Mesodermal cell (in vitro differentiated cells): ENCODE results near the gene DHRSX.
"Not testable (repeated sequence)": the region's sequence is repeated elsewhere in the genome, so short reads cannot be mapped to it uniquely, and the experiment has no call there.

Experiments used
- H3K27ac ChIP-seq: 2 replicates; pipeline ENCODE4 v1.7.0; 2013; ENCODE audit warnings: mild to moderate bottlenecking, low read depth, low read length, moderate library complexity; ENCODE audit not compliant: severe bottlenecking
- H3K36me3 ChIP-seq: 2 replicates; pipeline ENCODE4 v1.7.1; 2013; ENCODE audit warnings: mild to moderate bottlenecking, low read length, moderate library complexity; ENCODE audit not compliant: control insufficient read depth, insufficient read depth
- H3K4me1 ChIP-seq: one replicate; pipeline ENCODE4 v1.7.1; 2013; ENCODE audit warnings: mild to moderate bottlenecking, low read length; ENCODE audit not compliant: insufficient read depth, control insufficient read depth, poor library complexity, severe bottlenecking
- H3K4me3 ChIP-seq: 2 replicates; pipeline ENCODE4 v1.7.0; 2013; ENCODE audit warnings: low read length, control low read depth, mild to moderate bottlenecking; ENCODE audit not compliant: insufficient read depth, poor library complexity, severe bottlenecking; ENCODE audit errors: extremely low read depth
- H3K9me3 ChIP-seq: 2 replicates; pipeline ENCODE4 v1.7.1; 2013; ENCODE audit warnings: mild to moderate bottlenecking, low read length, moderate library complexity; ENCODE audit not compliant: control insufficient read depth
- WGBS, 2 experiments: methylation state at CpG; one replicate each; pipeline ENCODE4 v1.1.5; 2013; ENCODE audit warnings: missing lambda C conversion rate in 2 of 2; ENCODE audit not compliant: insufficient coverage in 2 of 2; 5-methylcytosine and 5-hydroxymethylcytosine counted together

The DHRSX gene

DNA sequence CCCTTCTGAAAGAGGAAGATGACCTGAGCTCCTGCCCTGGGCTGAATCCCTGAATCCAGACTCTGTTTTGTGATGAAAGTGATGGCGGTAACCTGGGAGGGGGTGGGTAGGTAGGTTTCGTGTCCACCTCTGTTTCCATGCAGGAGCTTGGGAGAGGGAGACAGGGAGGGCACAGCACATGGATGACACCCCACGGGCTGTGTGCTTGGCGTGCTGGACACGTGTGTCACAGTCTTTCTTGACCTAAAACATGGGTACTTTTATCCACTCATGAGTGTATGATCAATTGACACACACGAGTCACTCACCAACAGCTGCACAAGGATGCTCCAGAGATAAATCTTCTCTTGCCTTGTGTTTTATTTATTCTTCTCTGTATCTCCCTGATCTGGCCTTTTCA is 111.5 kb downstream of the DHRSX start:
- WGBS, 2 experiments: 94 to 95% methylated on average over 5 of the region's 6 CpGs
- H3K4me1 ChIP-seq: peaks cover 2% of the 10 kb centered on the region
- H3K27ac ChIP-seq: no peak overlapping the region
- peaks cover 31% of the 10 kb centered on the region for H3K36me3 ChIP-seq
- H3K4me3 ChIP-seq: no peak overlapping the region
- peaks cover 19% of the 10 kb centered on the region for H3K9me3 ChIP-seq

DNA sequence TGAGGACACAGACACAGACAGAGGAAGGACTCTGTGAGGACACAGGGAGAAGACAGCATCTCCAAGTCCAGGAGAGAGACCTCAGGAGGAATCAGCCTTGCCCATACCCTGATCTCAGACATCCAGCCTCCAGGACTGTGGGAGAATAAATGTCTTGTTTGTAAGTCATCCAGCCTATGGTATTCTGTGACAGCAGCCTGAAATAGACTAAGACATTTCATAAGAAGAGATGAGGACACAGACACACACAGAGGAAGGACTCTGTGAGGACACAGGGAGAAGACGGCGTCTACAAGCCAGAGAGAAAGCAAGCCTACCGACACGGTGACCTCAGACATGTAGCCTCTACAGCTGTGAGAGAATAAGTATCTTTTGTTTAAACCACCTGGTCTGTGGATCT is 112.1 kb downstream of the DHRSX start:
- Histone ChIP-seq H3K27ac (no peak overlapping the region), H3K4me1 (peaks cover 2% of the 10 kb centered on the region), H3K36me3 (peaks cover 31% of the 10 kb centered on the region), H3K4me3 (no peak overlapping the region), H3K9me3 (peaks cover 26% of the 10 kb centered on the region)
- 89 to 98% methylated on average over 4 of the region's 4 CpGs for WGBS, 2 experiments

DNA sequence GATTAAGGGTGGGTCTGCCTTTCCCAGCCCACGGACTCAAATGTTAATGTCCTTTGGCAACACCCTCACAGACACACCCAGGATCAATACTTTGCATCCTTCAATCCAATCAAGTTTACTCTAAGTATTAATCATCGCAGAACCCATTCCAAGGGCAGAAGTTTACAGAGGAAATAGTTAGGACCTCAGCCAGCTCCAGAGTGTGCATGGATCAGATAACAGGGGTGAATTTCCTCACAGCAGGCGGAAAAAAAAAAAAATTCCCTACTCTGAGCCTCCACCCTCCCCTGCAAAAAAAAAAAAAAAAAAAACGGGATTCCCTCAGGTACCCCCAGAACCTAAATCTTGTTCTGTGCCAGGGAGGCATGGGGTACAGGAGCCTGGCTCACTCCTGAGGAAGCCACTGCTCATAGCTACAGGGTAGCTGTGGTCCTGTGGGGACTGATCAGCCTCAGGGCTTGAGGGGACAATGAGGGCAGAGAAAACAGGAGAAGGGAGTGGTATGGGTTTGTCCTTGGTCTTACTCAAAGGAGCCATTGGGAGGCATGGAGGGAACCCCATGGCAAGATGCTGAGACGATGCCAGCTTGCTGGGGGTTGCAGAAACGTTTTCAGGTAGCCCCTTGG is 113.0 kb downstream of the DHRSX start:
- Histone ChIP-seq H3K4me1 (peaks cover 2% of the 10 kb centered on the region), H3K27ac (no peak overlapping the region), H3K36me3 (peaks cover 31% of the 10 kb centered on the region), H3K9me3 (peaks cover 26% of the 10 kb centered on the region), H3K4me3 (no peak overlapping the region)
- 84 to 90% methylated on average over 2 to 3 of the region's 6 CpGs for WGBS, 2 experiments

DNA sequence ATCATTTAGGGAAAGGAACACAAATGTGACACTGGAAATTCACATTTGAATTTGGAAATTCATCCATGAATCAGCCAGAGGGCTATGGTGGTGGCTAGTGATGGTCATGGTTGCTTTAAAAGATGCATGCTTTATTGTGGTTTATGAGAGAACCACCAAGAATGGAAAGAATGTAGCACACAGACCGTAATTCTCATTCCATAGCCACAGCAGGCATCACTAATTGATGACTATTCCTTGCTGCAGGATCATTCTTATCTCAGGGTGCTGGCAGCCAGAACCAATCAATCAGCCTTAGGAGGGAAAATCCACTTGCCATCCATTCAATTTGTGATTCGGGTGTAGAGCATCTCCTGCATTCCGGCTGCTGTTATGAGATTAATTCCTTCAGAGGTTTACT is 115.6 kb downstream of the DHRSX start:
- H3K4me1 ChIP-seq: no peaks in the 10 kb centered on the region
- H3K4me3 ChIP-seq: no peak overlapping the region
- H3K27ac ChIP-seq: no peak overlapping the region
- H3K9me3 ChIP-seq: peaks cover 16% of the 10 kb centered on the region
- H3K36me3 ChIP-seq: peaks cover 19% of the 10 kb centered on the region
- 90 to 93% methylated on average over 2 to 3 of the region's 3 CpGs for WGBS, 2 experiments

DNA sequence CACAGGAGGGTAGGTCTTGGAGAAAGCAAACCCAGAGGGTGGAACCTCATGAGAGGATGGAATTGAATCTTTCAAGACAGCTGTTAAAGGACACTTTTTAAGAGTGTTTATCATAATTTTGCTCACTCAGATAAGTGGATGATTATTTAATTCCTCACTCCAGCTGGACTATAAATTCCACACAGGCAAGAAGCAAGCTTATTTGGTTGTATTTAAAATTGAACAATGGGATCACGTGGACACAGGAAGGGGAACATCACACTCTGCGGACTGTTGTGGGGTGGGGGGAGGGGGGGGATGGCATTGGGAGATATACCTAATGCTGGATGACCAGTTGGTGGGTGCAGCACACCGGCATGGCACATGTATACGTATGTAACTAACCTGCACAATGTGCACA is 116.3 kb downstream of the DHRSX start:
- Histone ChIP-seq H3K27ac (no peak overlapping the region), H3K4me3 (no peak overlapping the region), H3K9me3 (peaks cover 16% of the 10 kb centered on the region), H3K36me3 (peaks cover 17% of the 10 kb centered on the region), H3K4me1 (no peaks in the 10 kb centered on the region)
- no CpG with 5 or more reads among the region's 4 CpGs for WGBS, 2 experiments

DNA sequence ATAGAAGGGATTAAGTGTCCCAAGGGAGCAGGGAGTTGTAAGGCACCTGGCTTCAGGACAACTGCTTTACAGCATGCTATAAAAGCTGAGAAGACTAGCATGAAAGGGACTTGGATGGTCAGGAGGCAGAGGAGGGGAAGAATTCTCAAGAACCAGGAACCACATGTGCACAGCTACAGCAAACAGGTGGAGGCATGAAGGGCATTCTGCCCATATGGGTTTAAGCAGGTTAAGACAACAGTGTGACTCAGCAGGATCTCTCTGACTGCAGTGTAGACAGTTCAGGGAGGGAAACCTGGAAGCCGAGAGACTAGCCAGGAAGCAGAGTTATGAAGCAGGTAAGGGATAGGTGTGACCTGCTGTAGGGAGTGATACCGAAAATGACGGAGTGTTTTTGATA is 117.0 kb downstream of the DHRSX start:
- no peak overlapping the region for H3K4me3 ChIP-seq
- WGBS, 2 experiments: 100% methylated on average over 1 to 3 of the region's 3 CpGs
- H3K9me3 ChIP-seq: peaks cover 21% of the 10 kb centered on the region
- H3K4me1 ChIP-seq: no peaks in the 10 kb centered on the region
- H3K36me3 ChIP-seq: peaks cover 12% of the 10 kb centered on the region
- no peak overlapping the region for H3K27ac ChIP-seq

DNA sequence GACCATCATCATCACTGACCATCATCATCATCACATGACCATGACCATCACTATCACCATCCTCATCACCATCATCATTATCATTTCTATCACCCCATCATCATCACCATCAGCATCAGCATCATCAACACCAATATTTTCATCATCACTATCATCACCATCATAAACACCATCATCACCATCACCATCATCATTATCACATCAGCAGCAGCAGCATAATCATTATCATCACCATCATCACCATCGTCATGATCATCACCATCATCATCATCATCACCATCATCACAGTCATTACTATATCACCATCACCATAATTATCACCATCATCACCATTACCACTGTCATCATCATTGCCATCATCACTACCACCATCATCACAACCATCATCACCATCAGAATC is 117.6 kb downstream of the DHRSX start:
- no peak overlapping the region for H3K27ac ChIP-seq
- 95 to 100% methylated on average over 1 of the region's 1 CpG for WGBS, 2 experiments
- H3K4me1 ChIP-seq: no peaks in the 10 kb centered on the region
- no peak overlapping the region for H3K4me3 ChIP-seq
- peaks cover 23% of the 10 kb centered on the region for H3K9me3 ChIP-seq
- H3K36me3 ChIP-seq: peaks cover 13% of the 10 kb centered on the region

DNA sequence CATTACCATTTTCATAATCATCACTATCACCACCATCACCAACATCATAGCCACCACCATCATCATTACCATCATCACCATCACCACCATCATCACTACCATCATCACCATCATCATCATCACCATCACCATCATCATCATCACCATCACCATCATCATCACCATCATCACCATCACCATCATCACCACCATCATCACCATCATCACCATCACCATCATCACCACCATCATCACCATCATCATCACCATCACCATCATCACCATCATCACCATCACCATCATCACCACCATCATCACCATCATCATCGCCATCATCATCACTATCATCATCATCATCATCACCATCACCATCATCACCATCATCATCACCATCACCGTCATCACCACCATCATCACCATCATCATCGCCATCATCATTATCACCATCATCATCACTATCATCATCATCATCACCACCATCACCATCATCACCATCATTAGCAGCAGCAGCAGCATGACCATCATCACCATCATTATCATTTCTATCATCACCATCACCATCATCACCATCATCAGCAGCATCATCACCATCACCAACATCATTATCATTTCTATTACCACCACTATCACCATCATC is 118.2 kb downstream of the DHRSX start:
- H3K4me3 ChIP-seq: not testable (repeated sequence)
- WGBS, 2 experiments: 89 to 91% methylated on average over 3 of the region's 3 CpGs
- H3K36me3 ChIP-seq: peaks cover 12% of the 10 kb centered on the region

DNA sequence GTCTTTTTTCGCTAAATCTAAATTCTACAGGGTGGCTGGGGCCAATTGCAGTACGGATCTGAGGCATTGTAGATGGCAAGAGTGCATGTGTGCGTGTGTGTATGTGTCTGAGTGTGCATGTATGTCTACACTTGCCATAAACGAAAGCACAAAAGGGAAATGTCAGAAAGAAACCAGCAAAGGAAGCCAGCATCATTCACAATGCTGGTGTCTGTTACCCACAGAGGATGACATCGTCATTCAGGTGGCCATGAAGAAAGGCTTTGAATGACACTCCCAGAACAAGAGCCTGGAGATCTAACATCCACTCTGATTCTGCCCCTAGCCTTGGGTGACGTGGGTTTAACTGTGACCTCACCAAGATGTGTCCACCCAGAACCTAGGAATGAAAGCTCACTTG is 124.6 kb downstream of the DHRSX start:
- peaks cover 8% of the 10 kb centered on the region for H3K36me3 ChIP-seq
- peaks cover 12% of the 10 kb centered on the region for H3K9me3 ChIP-seq
- no peak overlapping the region for H3K27ac ChIP-seq
- no peak overlapping the region for H3K4me3 ChIP-seq
- WGBS, 2 experiments: 94 to 96% methylated on average over 5 to 6 of the region's 6 CpGs
- H3K4me1 ChIP-seq: no peaks in the 10 kb centered on the region

More for the DNA sequence above, 118.2 kb downstream of the DHRSX start:
- H3K9me3 ChIP-seq: peaks cover 28% of the 10 kb centered on the region
- H3K4me1 ChIP-seq, H3K27ac ChIP-seq: not testable (repeated sequence)

DNA sequence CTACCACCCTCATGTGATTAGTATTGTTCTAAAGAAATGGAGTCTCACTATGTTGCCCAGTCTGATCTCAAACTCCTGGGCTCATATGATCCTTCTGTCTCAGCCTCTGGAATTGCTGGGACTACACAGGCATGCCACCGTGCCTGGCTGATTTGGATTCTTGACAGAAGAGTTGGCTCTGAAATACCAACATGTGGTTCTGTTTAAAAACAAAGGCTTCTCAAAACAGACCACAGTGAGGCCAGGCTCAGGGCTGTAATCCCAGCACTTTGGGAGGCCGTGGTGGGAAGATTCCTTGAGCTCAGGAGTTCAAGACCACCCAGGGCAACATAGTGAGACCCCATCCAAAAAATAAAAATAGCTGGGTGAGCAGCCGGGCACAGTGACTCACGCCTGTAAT is 126.7 kb downstream of the DHRSX start:
- Histone ChIP-seq H3K27ac (no peak overlapping the region), H3K4me1 (peaks cover 2% of the 10 kb centered on the region), H3K36me3 (peaks cover 6% of the 10 kb centered on the region), H3K4me3 (no peak overlapping the region), H3K9me3 (peaks cover 10% of the 10 kb centered on the region)
- WGBS, 2 experiments: 88 to 92% methylated on average over 2 to 3 of the region's 4 CpGs

DNA sequence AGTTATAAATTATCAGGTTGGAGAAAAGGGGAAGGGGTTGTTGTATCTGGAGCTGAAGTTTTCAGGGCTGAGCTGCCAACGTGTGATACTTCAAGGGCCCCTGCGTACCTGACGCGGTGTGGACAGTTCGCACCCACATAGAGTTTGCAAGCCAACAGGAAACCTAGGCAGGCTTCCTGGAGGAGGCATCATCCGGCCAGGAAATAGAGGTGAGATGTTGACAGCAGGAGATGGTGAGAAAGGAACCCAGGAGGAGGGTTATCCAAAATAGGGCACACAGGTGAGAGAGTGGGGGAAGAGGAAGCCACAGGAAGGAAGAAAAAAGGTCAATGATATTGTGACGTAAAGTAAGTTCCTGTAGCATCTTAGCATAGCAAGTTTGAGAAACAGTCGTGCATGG is 127.2 kb downstream of the DHRSX start:
- H3K9me3 ChIP-seq: peaks cover 7% of the 10 kb centered on the region
- H3K36me3 ChIP-seq: peaks cover 6% of the 10 kb centered on the region
- WGBS, 2 experiments: 94 to 96% methylated on average over 7 to 8 of the region's 8 CpGs
- no peak overlapping the region for H3K27ac ChIP-seq
- peaks cover 2% of the 10 kb centered on the region for H3K4me1 ChIP-seq
- no peak overlapping the region for H3K4me3 ChIP-seq
